Psoas muscle (tissue), 8 donors: ENCODE measurements around the gene SMARCC2. TPM values are rescaled to one million over a fixed set of nuclear protein-coding genes. Genes with fewer than 3 reads are reported as not detected.

Experiments
- ATAC-seq, 4 donors: fragments of 200-7000 bp; cut with Tn5 transposase; one replicate each; pipeline ENCODE4 v1.9.1; 2020; ENCODE audit warnings: moderate library complexity in 3 of 4, mild to moderate bottlenecking in 2 of 4
- DNase-seq, 2 donors: peaks; one replicate each; pipeline ENCODE4 v3.0.0-alpha.2; 2020
- H3K27ac ChIP-seq: fragments of 200-600 bp; one replicate; pipeline ENCODE4 v1.8.0; 2022
- H3K27me3 ChIP-seq, 3 donors: fragments of 200-600 bp in 1 of 3; one replicate each; pipeline versions ENCODE4 v1.6.1 to v1.8.0; 2013 to 2022; ENCODE audit warnings: low read length in 2 of 3, mild to moderate bottlenecking in 2 of 3, moderate library complexity in 1 of 3; ENCODE audit not compliant: insufficient read depth in 3 of 3
- H3K36me3 ChIP-seq, 2 donors: fragments of 200-600 bp in 1 of 2; one replicate each; pipeline versions ENCODE4 v1.6.1 to v1.8.0; 2013 to 2022; ENCODE audit warnings: low read depth in 1 of 2, mild to moderate bottlenecking in 1 of 2, moderate library complexity in 1 of 2; ENCODE audit not compliant: insufficient read depth in 1 of 2
- H3K4me1 ChIP-seq: fragments of 200-600 bp; one replicate; pipeline ENCODE4 v1.8.0; 2022
- H3K4me3 ChIP-seq: fragments of 200-600 bp; one replicate; pipeline ENCODE4 v1.8.0; 2022; ENCODE audit warnings: mild to moderate bottlenecking
- H3K9me3 ChIP-seq: fragments of 200-600 bp; one replicate; pipeline ENCODE4 v1.8.0; 2022
- WGBS, 3 donors: extraction: QIAGEN DNeasy Blood & Tissue Kit; methylation state at CpG; one replicate each; pipeline versions ENCODE4 v1.1.6 to v1.1.7; 2013; 5-methylcytosine and 5-hydroxymethylcytosine counted together
- intact Hi-C, 2 donors: fragments of 100-400 bp; cut with DNase I; formaldehyde crosslinking; loops; one replicate each; pipeline versions ENCODE4 v1.11.0 to v1.14.2; 2022
- polyA plus RNA-seq, 3 donors: library from polyadenylated mRNA; stranded (reverse); fragments of 200-250 nt; gene quantifications; one replicate each; pipeline ENCODE4 v1.2.3, GENCODE V29; 2013
- total RNA-seq, 4 donors: library from RNA; stranded (reverse); fragmentation: NEBNext Ultra II Directional in 2 of 4; extraction: Animal tissue kit (Norgen Biotek cat#: 25700) in 2 of 4; gene quantifications; one replicate each; pipeline versions ENCODE4 v1.2.1 to v1.2.4, GENCODE V29; 2021 to 2023
- TF ChIP-seq, protein P1 (sequence below): fragments of 200-600 bp; IDR thresholded peaks from one replicate; pipeline ENCODE4 v1.8.0; 2022; ENCODE audit warnings: antibody characterized with exemption
- donor health status: healthy with polysubstance abuse.
- donor health status: DM: no; HTN: no; CAD: no; lungs with moderate emphysema.
- donor health status: Bipolar disorder and iron deficiency.
- donor health status: healthy.
- donor health status: DM: yes; HTN: yes; CAD: no.
- donor health status: DM: no; HTN: no; CAD: no.
- donor health status: DM: no; HTN: no; CAD: no.
- donor health status: DM: yes; HTN: yes; CAD: no.

Gene SMARCC2
- total and polyA plus RNA-seq, 7 donors = 16.5 to 78.7 (median 49.8) TPM

DNA sequence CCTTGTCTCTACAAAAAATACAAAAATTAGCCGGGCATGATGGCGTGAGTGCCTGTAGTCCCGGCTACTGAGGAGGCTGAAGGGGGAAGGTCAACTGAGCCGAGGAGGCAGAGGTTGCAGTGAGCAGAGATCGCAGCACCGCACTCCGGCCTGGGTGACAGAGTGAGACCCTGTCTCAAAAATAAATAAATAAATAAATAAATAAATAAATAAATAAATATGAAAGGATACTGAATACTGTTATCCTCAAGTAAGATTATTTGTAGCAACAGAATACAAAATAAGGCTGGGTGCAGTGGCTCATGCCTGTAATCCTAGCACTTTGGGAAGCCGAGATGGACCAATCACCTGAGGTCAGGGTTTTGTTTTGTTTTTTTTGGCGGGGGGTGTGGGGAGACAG is 30.6 kb upstream of the SMARCC2 start:
- no peaks in the 10 kb centered on the region for H3K9me3 ChIP-seq
- H3K4me1 ChIP-seq = peaks cover 39% of the 10 kb centered on the region
- DNase-seq (no peak), ATAC-seq (no peak)
- H3K27me3 ChIP-seq = no peaks in the 10 kb centered on the region
- intact Hi-C loops = loop anchor here in 1 of 2 donors (5.0 kb wide), 3 partner anchors 33 to 103 kb away; partner anchors contain the start of genes ANKRD52, RPL41, SMARCC2 and ZC3H10
- H3K27ac ChIP-seq = peak overlapping the region; percentile 96
- TF ChIP-seq, protein P1, sequence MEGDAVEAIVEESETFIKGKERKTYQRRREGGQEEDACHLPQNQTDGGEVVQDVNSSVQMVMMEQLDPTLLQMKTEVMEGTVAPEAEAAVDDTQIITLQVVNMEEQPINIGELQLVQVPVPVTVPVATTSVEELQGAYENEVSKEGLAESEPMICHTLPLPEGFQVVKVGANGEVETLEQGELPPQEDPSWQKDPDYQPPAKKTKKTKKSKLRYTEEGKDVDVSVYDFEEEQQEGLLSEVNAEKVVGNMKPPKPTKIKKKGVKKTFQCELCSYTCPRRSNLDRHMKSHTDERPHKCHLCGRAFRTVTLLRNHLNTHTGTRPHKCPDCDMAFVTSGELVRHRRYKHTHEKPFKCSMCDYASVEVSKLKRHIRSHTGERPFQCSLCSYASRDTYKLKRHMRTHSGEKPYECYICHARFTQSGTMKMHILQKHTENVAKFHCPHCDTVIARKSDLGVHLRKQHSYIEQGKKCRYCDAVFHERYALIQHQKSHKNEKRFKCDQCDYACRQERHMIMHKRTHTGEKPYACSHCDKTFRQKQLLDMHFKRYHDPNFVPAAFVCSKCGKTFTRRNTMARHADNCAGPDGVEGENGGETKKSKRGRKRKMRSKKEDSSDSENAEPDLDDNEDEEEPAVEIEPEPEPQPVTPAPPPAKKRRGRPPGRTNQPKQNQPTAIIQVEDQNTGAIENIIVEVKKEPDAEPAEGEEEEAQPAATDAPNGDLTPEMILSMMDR = no peak
- H3K4me3 ChIP-seq = peak overlapping the region; percentile 73
- peaks cover 3 to 28% of the 10 kb centered on the region in 2 donors for H3K36me3 ChIP-seq
- WGBS, 3 donors = 89 to 92% (median 90%) methylated on average over 9 of the region's 9 CpGs

DNA sequence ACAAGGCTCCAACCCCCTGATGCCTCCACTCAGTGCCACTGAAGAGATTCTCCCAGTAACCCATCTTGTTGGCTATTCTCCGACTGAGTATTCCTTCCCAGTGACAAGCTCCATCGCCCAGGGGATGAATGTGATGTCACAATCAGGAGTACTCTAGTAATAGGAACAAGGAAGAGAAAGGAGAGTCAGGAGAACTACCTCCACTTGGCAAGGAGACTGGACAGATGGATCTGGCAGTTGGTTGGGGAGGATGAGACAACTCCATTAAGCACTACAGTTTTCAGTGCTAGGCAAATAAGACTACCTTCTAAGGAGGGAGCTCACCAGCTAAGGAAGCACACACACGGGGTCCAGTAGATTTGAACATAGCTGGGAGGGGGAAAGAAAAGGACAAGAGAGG is 27.2 kb upstream of the SMARCC2 start:
- no peak for DNase-seq
- Histone ChIP-seq H3K4me1 (peaks cover 23% of the 10 kb centered on the region), H3K27me3 (no peaks in the 10 kb centered on the region), H3K27ac (no peak overlapping the region), H3K36me3 (peaks cover 6 to 62% of the 10 kb centered on the region in 2 donors), H3K4me3 (no peak overlapping the region), H3K9me3 (no peaks in the 10 kb centered on the region)
- 79 to 89% (median 86%) methylated on average over 3 of the region's 3 CpGs for WGBS, 3 donors
- TF ChIP-seq, protein P1 = no peak
- ATAC-seq = no peak
- intact Hi-C loops = no loop called here

DNA sequence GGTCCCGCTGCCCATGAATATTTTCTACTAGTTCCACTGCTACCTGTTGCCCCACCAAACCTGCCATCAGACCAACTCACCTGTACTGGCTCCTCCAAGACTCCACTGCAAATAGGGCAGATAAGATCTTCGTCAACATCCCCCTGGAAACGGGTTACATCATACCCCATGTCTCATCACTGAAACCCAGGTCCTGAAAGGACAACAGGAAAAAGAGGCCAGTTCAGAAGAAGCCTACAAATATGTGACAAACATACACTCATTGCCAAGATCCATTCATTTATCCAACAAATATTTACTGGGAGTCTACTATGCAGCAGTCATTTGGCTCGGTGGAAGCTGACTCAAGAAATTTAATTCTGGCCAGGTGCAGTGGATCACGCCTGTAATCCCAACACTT is 24.6 kb upstream of the SMARCC2 start:
- no peaks in the 10 kb centered on the region for H3K9me3 ChIP-seq
- no peak overlapping the region for H3K4me3 ChIP-seq
- H3K4me1 ChIP-seq = peaks cover 4% of the 10 kb centered on the region
- H3K27ac ChIP-seq = no peak overlapping the region
- intact Hi-C loops = no loop called here
- no peaks in the 10 kb centered on the region for H3K27me3 ChIP-seq
- WGBS, 3 donors = 73 to 85% (median 74%) methylated on average over 5 of the region's 5 CpGs
- no peak for DNase-seq
- peaks cover 13 to 87% of the 10 kb centered on the region in 2 donors for H3K36me3 ChIP-seq
- TF ChIP-seq, protein P1 = no peak
- no peak for ATAC-seq

DNA sequence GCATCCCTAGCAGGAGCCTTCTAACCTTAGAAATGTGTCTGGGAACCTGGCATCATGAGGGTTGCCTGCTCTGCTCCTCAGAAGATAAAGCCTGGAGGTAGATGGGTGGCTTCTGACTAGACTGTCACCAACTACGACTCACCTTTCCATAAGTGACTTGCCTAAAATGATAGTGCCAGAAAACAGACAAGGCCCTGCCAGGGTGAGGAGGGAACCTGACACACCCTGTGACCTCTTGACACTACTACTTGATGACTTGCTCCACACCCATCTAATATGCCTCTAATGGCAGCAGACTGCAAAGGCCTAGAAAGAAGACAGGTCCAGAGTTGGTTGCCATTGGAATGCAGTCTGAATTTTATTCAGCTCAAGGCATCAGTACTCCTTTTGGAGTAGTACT is 23.1 kb upstream of the SMARCC2 start:
- H3K4me3 ChIP-seq = no peak overlapping the region
- WGBS, 3 donors = 49 to 100% (median 81%) methylated on average over 1 of the region's 1 CpG
- H3K9me3 ChIP-seq = no peaks in the 10 kb centered on the region
- TF ChIP-seq, protein P1 = no peak
- intact Hi-C loops = no loop called here
- no peak overlapping the region for H3K27ac ChIP-seq
- H3K36me3 ChIP-seq = peaks cover 16 to 100% of the 10 kb centered on the region in 2 donors
- no peak for DNase-seq
- H3K27me3 ChIP-seq = no peaks in the 10 kb centered on the region
- ATAC-seq = peak in 1 of 4 donors; percentile 32
- H3K4me1 ChIP-seq = no peaks in the 10 kb centered on the region

DNA sequence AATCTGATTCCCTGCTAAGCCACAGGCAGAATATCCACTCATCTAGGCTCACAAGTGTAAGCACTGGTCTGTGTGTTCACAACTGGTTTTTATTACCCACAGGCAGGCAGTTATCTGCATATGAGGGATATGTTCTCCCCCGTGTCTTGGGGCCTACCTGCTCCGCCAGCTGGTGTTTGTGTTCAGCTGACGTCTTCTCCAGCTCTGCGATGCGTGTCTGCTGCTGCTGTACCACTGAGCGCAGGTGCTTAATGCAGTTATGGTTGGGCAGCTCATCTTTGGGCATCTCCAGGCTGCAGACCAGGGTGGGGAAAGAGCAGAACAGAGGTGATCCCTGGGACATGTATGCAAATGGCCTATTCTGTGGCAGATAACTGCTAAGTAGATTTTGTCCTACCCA is 18.7 kb upstream of the SMARCC2 start:
- Histone ChIP-seq H3K4me3 (no peak overlapping the region), H3K36me3 (peaks cover 23 to 91% of the 10 kb centered on the region in 2 donors), H3K4me1 (no peaks in the 10 kb centered on the region), H3K27ac (no peak overlapping the region), H3K27me3 (no peaks in the 10 kb centered on the region), H3K9me3 (no peaks in the 10 kb centered on the region)
- TF ChIP-seq, protein P1 = no peak
- DNase-seq (no peak), ATAC-seq (no peak)
- WGBS, 3 donors = 85 to 89% (median 87%) methylated on average over 6 of the region's 6 CpGs
- intact Hi-C loops = loop anchor here in 1 of 2 donors (5.0 kb wide), 1 partner anchor 254 kb away; no protein-coding TSS in a partner anchor
